ENCODE results near the gene TDRKH. TPM values are rescaled to one million over a fixed set of nuclear protein-coding genes. Genes with fewer than 3 reads are reported as not detected.
"Not testable (repeated sequence)": the region's sequence is repeated elsewhere in the genome, so short reads cannot be mapped to it uniquely, and the experiment has no call there.

Gene TDRKH
- total and polyA plus RNA-seq, 2 experiments from 2014 or later: 2.2 to 3.6 TPM

GRCh38 chr1:151782741-151783140 lies 7.6 kb downstream of the TDRKH start:
- Histone ChIP-seq H3K9ac (no peak overlapping the region), H3K36me3 (ENCODE audit: low read depth) (no peaks in the 10 kb centered on the region), H3K4me1 (ENCODE audit: insufficient read depth) (no peaks in the 10 kb centered on the region), H3K27ac (no peak overlapping the region), H3K9me3 (ENCODE audit: low read depth) (no peaks in the 10 kb centered on the region), H3K27me3 (replicated peaks; ENCODE audit: insufficient read depth) (peaks cover 18% of the 10 kb centered on the region), H2AFZ (no peak overlapping the region), H4K20me1 (ENCODE audit: insufficient read depth) (no peaks in the 10 kb centered on the region), H3F3A (ENCODE audit: insufficient read depth) (no peaks in the 10 kb centered on the region), H3K79me2 (ENCODE audit: insufficient read depth) (no peaks in the 10 kb centered on the region), H3K4me3 (no peak overlapping the region), H3K4me2 (ENCODE audit: unreplicated experiment) (no peak overlapping the region), H3K9me2 (ENCODE audit: insufficient read depth) (no peaks in the 10 kb centered on the region)
- 47 to 57% methylated on average over 3 of the region's 3 CpGs for WGBS, 2 experiments (ENCODE audit: low coverage in 1 of 2, low lambda C conversion rate in 2 of 2, missing lambda C conversion rate in 2 of 2)
- TF ChIP-seq EZH2phosphoT487 (IDR thresholded peaks at IDR 0.05; ENCODE audit: insufficient read depth, low read depth) (no peak), EZH2 (IDR thresholded peaks at IDR 0.05; ENCODE audit: insufficient read depth, poor library complexity, severe bottlenecking) (no peak)
- in situ Hi-C loops (cut with MboI): no loop called here
- DNase-seq: no peak

GRCh38 chr1:151782026-151782425 lies 8.3 kb downstream of the TDRKH start:
- H3K4me3 ChIP-seq; H3K9me2 ChIP-seq (ENCODE audit: insufficient read depth); H3K4me1 ChIP-seq (ENCODE audit: insufficient read depth); H3K9ac ChIP-seq; H2AFZ ChIP-seq; H3K79me2 ChIP-seq (ENCODE audit: insufficient read depth); DNase-seq; in situ Hi-C loops (cut with MboI); H3K4me2 ChIP-seq (ENCODE audit: unreplicated experiment); H3K9me3 ChIP-seq (ENCODE audit: low read depth); H3F3A ChIP-seq (ENCODE audit: insufficient read depth); H3K36me3 ChIP-seq (ENCODE audit: low read depth); H4K20me1 ChIP-seq (ENCODE audit: insufficient read depth); H3K27ac ChIP-seq: not testable (repeated sequence)
- 83 to 88% methylated on average over 5 of the region's 5 CpGs for WGBS, 2 experiments (ENCODE audit: low coverage in 1 of 2, low lambda C conversion rate in 2 of 2, missing lambda C conversion rate in 2 of 2)
- H3K27me3 ChIP-seq (replicated peaks; ENCODE audit: insufficient read depth): peaks cover 18% of the 10 kb centered on the region

- H2AFZ ChIP-seq; H3F3A ChIP-seq (ENCODE audit: insufficient read depth); H3K4me3 ChIP-seq; H3K9ac ChIP-seq; H3K27ac ChIP-seq; H4K20me1 ChIP-seq (ENCODE audit: insufficient read depth); H3K4me2 ChIP-seq (ENCODE audit: unreplicated experiment); in situ Hi-C loops (cut with MboI); H3K9me3 ChIP-seq (ENCODE audit: low read depth); H3K4me1 ChIP-seq (ENCODE audit: insufficient read depth); H3K36me3 ChIP-seq (ENCODE audit: low read depth); H3K79me2 ChIP-seq (ENCODE audit: insufficient read depth); H3K9me2 ChIP-seq (ENCODE audit: insufficient read depth); DNase-seq: not testable (repeated sequence)
- peaks cover 12% of the 10 kb centered on the region; the same call in 1 of the 2 replicates for H3K27me3 ChIP-seq (replicated peaks; ENCODE audit: insufficient read depth)
- WGBS, 2 experiments (ENCODE audit: low coverage in 1 of 2, low lambda C conversion rate in 2 of 2, missing lambda C conversion rate in 2 of 2): 72 to 82% methylated on average over 5 of the region's 5 CpGs
These were observed 9.6 kb downstream of the TDRKH start for GRCh38 chr1:151780736-151781135.

- no peaks in the 10 kb centered on the region for H3K9me3 ChIP-seq (ENCODE audit: low read depth)
- no peak overlapping the region for H3K4me3 ChIP-seq
- WGBS, 2 experiments (ENCODE audit: low coverage in 1 of 2, low lambda C conversion rate in 2 of 2, missing lambda C conversion rate in 2 of 2): 90 to 92% methylated on average over 4 of the region's 4 CpGs
- no peak overlapping the region for H3K4me2 ChIP-seq (ENCODE audit: unreplicated experiment)
- H4K20me1 ChIP-seq (ENCODE audit: insufficient read depth): no peaks in the 10 kb centered on the region
- no peaks in the 10 kb centered on the region; the same call in 1 of the 2 replicates for H3K9me2 ChIP-seq (ENCODE audit: insufficient read depth)
- no peak overlapping the region for H3K27ac ChIP-seq
- in situ Hi-C loops (cut with MboI): no loop called here
- no peaks in the 10 kb centered on the region for H3K79me2 ChIP-seq (ENCODE audit: insufficient read depth)
- TF ChIP-seq EZH2phosphoT487 (IDR thresholded peaks at IDR 0.05; ENCODE audit: insufficient read depth, low read depth): no peak
- TF ChIP-seq EZH2 (IDR thresholded peaks at IDR 0.05; ENCODE audit: insufficient read depth, poor library complexity, severe bottlenecking): no peak
- no peaks in the 10 kb centered on the region for H3F3A ChIP-seq (ENCODE audit: insufficient read depth)
- no peaks in the 10 kb centered on the region for H3K36me3 ChIP-seq (ENCODE audit: low read depth)
- H3K4me1 ChIP-seq (ENCODE audit: insufficient read depth): no peaks in the 10 kb centered on the region
- H3K27me3 ChIP-seq (replicated peaks; ENCODE audit: insufficient read depth): 0 out of 2 replicates have a peak, but pooled peaks cover 9% of the 10 kb centered on the region
- H2AFZ ChIP-seq: no peak overlapping the region
- no peak for DNase-seq
- no peak overlapping the region for H3K9ac ChIP-seq
These were observed 10.4 kb downstream of the TDRKH start for GRCh38 chr1:151779852-151780251.

- whole genome bisulfite sequencing, 2 experiments (ENCODE audit: low coverage in 1 of 2, low lambda C conversion rate in 2 of 2, missing lambda C conversion rate in 2 of 2): 84 to 87% methylated on average over 4 of the region's 4 CpGs
- H3K27ac ChIP-seq: no peak overlapping the region
- H3K36me3 ChIP-seq (ENCODE audit: low read depth): no peaks in the 10 kb centered on the region
- H3K9me2 ChIP-seq (ENCODE audit: insufficient read depth): no peaks in the 10 kb centered on the region; the same call in 1 of the 2 replicates
- H3K4me3 ChIP-seq: no peak overlapping the region
- H3K4me2 ChIP-seq (ENCODE audit: unreplicated experiment): no peak overlapping the region
- H3K79me2 ChIP-seq (ENCODE audit: insufficient read depth): no peaks in the 10 kb centered on the region
- H3K4me1 ChIP-seq (ENCODE audit: insufficient read depth): no peaks in the 10 kb centered on the region
- DNase-seq: no peak
- H3K9ac ChIP-seq: no peak overlapping the region
- H3F3A ChIP-seq (ENCODE audit: insufficient read depth): no peaks in the 10 kb centered on the region
- H3K9me3 ChIP-seq (ENCODE audit: low read depth): no peaks in the 10 kb centered on the region
- in situ Hi-C loops (cut with MboI): no loop called here
- no peaks in the 10 kb centered on the region for H3K27me3 ChIP-seq (replicated peaks; ENCODE audit: insufficient read depth)
- no peak overlapping the region for H2AFZ ChIP-seq
- no peaks in the 10 kb centered on the region for H4K20me1 ChIP-seq (ENCODE audit: insufficient read depth)
- TF ChIP-seq EZH2phosphoT487 (IDR thresholded peaks at IDR 0.05; ENCODE audit: insufficient read depth, low read depth): no peak
- TF ChIP-seq EZH2 (IDR thresholded peaks at IDR 0.05; ENCODE audit: insufficient read depth, poor library complexity, severe bottlenecking): no peak
These were observed 13.0 kb downstream of the TDRKH start for GRCh38 chr1:151777317-151777716.

All from GM23248 (cell line).